Vagina (tissue), 2 donors: Measurements from ENCODE around the gene FCHSD2. TPM values are rescaled to one million over a fixed set of nuclear protein-coding genes. Genes with fewer than 3 reads are reported as not detected.
"Not testable (repeated sequence)": the region's sequence is repeated elsewhere in the genome, so short reads cannot be mapped to it uniquely, and the experiment has no call there.

Experiments
- DNase-seq, 2 donors: peaks; one replicate each; pipeline ENCODE4 v3.0.0-alpha.2; 2017; ENCODE audit errors: extremely low spot score in 2 of 2
- H3K27ac ChIP-seq: fragments of 200-600 bp; sonication (generic); one replicate; pipeline ENCODE4 v1.5.1; 2019
- H3K27me3 ChIP-seq: fragments of 200-600 bp; sonication (generic); one replicate; pipeline ENCODE4 v1.5.1; 2019
- H3K36me3 ChIP-seq, 2 donors: fragments of 200-600 bp; sonication (generic); one replicate each; pipeline ENCODE4 v1.5.1; 2017 to 2019
- H3K4me1 ChIP-seq: fragments of 200-600 bp; sonication (generic); one replicate; pipeline ENCODE4 v1.5.1; 2019
- H3K4me3 ChIP-seq, 2 donors: fragments of 200-600 bp; sonication (generic); 1 replicate in 1 of 2; 2 replicates in 1 of 2; pipeline ENCODE4 v1.5.1; 2016 to 2019
- H3K9me3 ChIP-seq: fragments of 200-600 bp; sonication (generic); one replicate; pipeline ENCODE4 v1.5.1; 2019
- CTCF ChIP-seq, 3 experiments: fragments of 450-650 bp in 2 of 3; fragments of 200-600 bp in 1 of 3; sonication (generic) in 1 of 3; IDR thresholded peaks; one replicate each; pipeline ENCODE4 v1.5.1; 2017 to 2019; ENCODE audit warnings: antibody characterized with exemption in 3 of 3, mild to moderate bottlenecking in 2 of 3, moderate library complexity in 2 of 3
- POLR2A ChIP-seq, 2 donors: fragments of 450-650 bp; IDR thresholded peaks; one replicate each; pipeline ENCODE4 v1.6.1; 2017; ENCODE audit warnings: antibody characterized with exemption in 2 of 2, mild to moderate bottlenecking in 2 of 2, moderate library complexity in 2 of 2
- POLR2AphosphoS5 ChIP-seq, 2 donors: sonication (generic); formaldehyde crosslinking; IDR thresholded peaks; one replicate each; pipeline ENCODE4 v1.9.0; 2017; ENCODE audit warnings: antibody characterized with exemption in 2 of 2, mild to moderate bottlenecking in 2 of 2, low read depth in 1 of 2; ENCODE audit not compliant: insufficient read depth in 1 of 2
- intact Hi-C: fragments of 100-400 bp; cut with DNase I; formaldehyde crosslinking; loops from one replicate; pipeline ENCODE4 v1.15.1; 2023
- total RNA-seq: library from RNA; depleted of rRNA; stranded (reverse); fragments of >200 nt; gene quantifications from one replicate; pipeline ENCODE4 v1.2.3, GENCODE V29; 2016

Gene FCHSD2
- total RNA-seq, 1 donor from 2014 or later, result 15.7 TPM

DNA sequence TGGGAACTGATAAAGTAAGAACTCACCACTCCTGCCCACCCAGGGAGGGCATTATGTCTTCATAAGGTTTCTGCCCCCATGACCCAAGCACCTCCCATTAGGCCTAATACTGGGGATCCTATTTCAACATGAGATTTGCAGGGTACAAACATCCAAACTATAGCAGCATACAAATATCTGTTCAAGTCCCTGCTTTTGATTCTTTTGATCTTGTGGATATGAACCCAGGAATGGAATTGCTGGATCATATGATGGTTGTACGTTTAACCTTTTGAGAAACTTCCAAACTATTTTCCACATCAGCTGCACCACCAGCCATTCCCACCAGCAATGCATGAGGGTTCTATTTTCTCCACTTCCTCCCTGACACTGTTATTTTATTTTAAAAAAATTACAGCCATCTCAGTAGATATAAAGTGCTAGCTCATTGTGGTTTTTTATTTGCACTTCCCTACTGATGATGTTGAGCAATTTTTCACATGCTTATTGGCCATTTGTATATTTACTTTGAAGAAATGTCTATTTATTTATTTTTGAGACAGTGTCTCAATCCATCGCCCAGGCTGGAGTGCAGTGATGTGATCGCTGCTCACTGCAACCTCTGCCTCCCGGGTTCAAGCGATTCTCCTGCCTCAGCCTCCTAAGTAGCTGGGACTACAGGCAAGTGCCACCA, 335.0 kb downstream of the FCHSD2 start:
- TF ChIP-seq POLR2A (IDR thresholded peaks at IDR 0.05) (no peak), POLR2AphosphoS5 (IDR thresholded peaks at IDR 0.05; ENCODE audit: insufficient read depth in 1 of 2, low read depth in 1 of 2) (no peak), CTCF (IDR thresholded peaks at IDR 0.05) (no peak)
- Histone ChIP-seq H3K27me3 (no peaks in the 10 kb centered on the region), H3K9me3 (no peaks in the 10 kb centered on the region), H3K4me1 (peaks cover 9% of the 10 kb centered on the region), H3K27ac (peak overlapping the region; percentile 7), H3K4me3 (no peak overlapping the region), H3K36me3 (no peaks in the 10 kb centered on the region)
- DNase-seq, result no peak
- intact Hi-C loops, result no loop called here

DNA sequence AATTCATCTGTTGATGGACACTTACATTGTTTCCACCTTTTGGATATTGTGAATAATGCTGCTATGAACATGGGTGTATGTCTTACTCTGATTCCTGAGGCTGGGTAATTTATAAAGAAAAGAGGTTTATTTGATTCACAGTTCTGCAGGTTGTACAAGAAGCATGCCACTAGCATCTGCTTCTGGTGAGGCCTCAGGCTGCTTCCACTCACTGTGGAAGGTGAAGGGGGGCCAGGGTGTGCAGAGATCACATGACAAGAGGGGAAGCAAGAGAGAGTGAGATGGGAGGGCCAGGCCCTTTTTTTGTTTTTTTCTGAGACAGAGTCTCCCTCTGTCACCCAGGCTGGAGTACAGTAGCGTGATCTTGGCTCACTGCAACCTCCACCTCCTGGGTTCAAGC, 335.7 kb downstream of the FCHSD2 start:
- H3K4me3 ChIP-seq, H3K27ac ChIP-seq, H3K36me3 ChIP-seq, H3K4me1 ChIP-seq, H3K9me3 ChIP-seq, intact Hi-C loops, H3K27me3 ChIP-seq, DNase-seq: not testable (repeated sequence)

GRCh38 chr11:72805216-72805615, 336.9 kb downstream of the FCHSD2 start:
- no peaks in the 10 kb centered on the region for H3K9me3 ChIP-seq
- no peaks in the 10 kb centered on the region for H3K4me1 ChIP-seq
- DNase-seq, result no peak
- no peaks in the 10 kb centered on the region for H3K27me3 ChIP-seq
- TF ChIP-seq POLR2A (IDR thresholded peaks at IDR 0.05) (no peak), POLR2AphosphoS5 (IDR thresholded peaks at IDR 0.05; ENCODE audit: insufficient read depth in 1 of 2, low read depth in 1 of 2) (no peak), CTCF (IDR thresholded peaks at IDR 0.05) (no peak)
- no peak overlapping the region for H3K27ac ChIP-seq
- no peak overlapping the region for H3K4me3 ChIP-seq
- no peaks in the 10 kb centered on the region for H3K36me3 ChIP-seq
- intact Hi-C loops, result no loop called here

GRCh38 chr11:72802822-72803221, 339.3 kb downstream of the FCHSD2 start:
- no peak for TF ChIP-seq POLR2AphosphoS5 (IDR thresholded peaks at IDR 0.05; ENCODE audit: insufficient read depth in 1 of 2, low read depth in 1 of 2)
- no peak for TF ChIP-seq POLR2A (IDR thresholded peaks at IDR 0.05)
- Histone ChIP-seq H3K36me3 (no peaks in the 10 kb centered on the region), H3K4me1 (no peaks in the 10 kb centered on the region), H3K4me3 (no peak overlapping the region), H3K27ac (no peak overlapping the region), H3K27me3 (no peaks in the 10 kb centered on the region), H3K9me3 (no peaks in the 10 kb centered on the region)
- intact Hi-C loops, result no loop called here
- DNase-seq, result no peak

- Histone ChIP-seq H3K27ac (no peak overlapping the region), H3K4me3 (no peak overlapping the region), H3K27me3 (no peaks in the 10 kb centered on the region), H3K36me3 (no peaks in the 10 kb centered on the region), H3K4me1 (peaks cover 4% of the 10 kb centered on the region), H3K9me3 (no peaks in the 10 kb centered on the region)
- no peak for DNase-seq
- intact Hi-C loops, result no loop called here
- TF ChIP-seq CTCF (IDR thresholded peaks at IDR 0.05), result no peak
- no peak for TF ChIP-seq POLR2AphosphoS5 (IDR thresholded peaks at IDR 0.05; ENCODE audit: insufficient read depth in 1 of 2, low read depth in 1 of 2)
- TF ChIP-seq POLR2A (IDR thresholded peaks at IDR 0.05), result no peak
These were observed 342.7 kb downstream of the FCHSD2 start for GRCh38 chr11:72799441-72799840.

- H3K4me3 ChIP-seq, result no peak overlapping the region
- H3K27me3 ChIP-seq, result no peaks in the 10 kb centered on the region
- TF ChIP-seq POLR2AphosphoS5 (IDR thresholded peaks at IDR 0.05; ENCODE audit: insufficient read depth in 1 of 2, low read depth in 1 of 2), result no peak
- no peak for TF ChIP-seq POLR2A (IDR thresholded peaks at IDR 0.05)
- no peak for TF ChIP-seq CTCF (IDR thresholded peaks at IDR 0.05)
- H3K36me3 ChIP-seq, result no peaks in the 10 kb centered on the region
- intact Hi-C loops, result no loop called here
- H3K4me1 ChIP-seq, result peaks cover 7% of the 10 kb centered on the region
- no peaks in the 10 kb centered on the region for H3K9me3 ChIP-seq
- no peak for DNase-seq
- H3K27ac ChIP-seq, result no peak overlapping the region
These were observed 343.8 kb downstream of the FCHSD2 start for GRCh38 chr11:72798361-72798760.
